Measurements from ENCODE around the gene CCDC116.
A peak's percentile ranks its signal among the peaks of the same experiment; 100 is the strongest.

DNA sequence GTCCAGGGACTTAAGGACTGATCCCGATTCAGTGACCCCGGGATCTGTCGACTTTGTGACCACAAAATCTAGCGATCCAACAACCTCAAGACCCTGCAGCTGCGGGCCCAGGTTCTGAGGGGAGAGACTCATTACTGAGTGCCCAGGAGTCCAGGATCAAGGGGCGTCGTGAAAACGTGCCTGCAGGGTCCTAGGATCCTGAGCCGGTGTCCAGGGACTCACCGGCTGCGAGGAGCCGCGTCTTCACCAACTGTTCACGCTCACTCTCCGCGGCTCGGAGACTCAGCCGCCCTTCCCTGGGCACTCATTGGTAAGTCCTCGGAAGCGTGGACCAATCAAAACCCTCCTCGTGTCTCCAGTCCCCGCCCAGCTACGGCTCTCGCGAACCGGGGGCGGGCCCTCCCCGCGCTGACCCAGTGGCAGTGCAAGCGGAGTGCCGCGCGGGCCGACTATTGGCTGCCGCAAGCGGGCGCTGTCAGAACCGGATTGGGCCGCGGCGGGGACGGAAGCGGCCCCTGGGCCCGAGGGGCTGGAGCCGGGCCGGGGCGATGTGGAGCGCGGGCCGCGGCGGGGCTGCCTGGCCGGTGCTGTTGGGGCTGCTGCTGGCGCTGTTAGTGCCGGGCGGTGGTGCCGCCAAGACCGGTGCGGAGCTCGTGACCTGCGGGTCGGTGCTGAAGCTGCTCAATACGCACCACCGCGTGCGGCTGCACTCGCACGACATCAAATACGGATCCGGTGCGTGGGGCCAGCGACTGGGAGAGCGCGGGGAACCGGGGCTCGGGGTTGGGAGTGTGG is 9.4 kb downstream of the CCDC116 start, which contains the start of gene SDF2L1:
- TF ChIP-seq TAF1 (IDR thresholded peaks at IDR 0.05; ENCODE audit: low read depth, low read length), result no peak
- TF ChIP-seq PAX5 (IDR thresholded peaks at IDR 0.05; ENCODE audit: insufficient read depth, low read length, severe bottlenecking), result no peak
- TF ChIP-seq POLR2A (IDR thresholded peaks at IDR 0.05; ENCODE audit: low read depth, low read length), result peak; percentile 71
